Peyer's patch (tissue), 4 donors: ENCODE data around the gene PAIP2.
"Not testable (repeated sequence)": the region's sequence is repeated elsewhere in the genome, so short reads cannot be mapped to it uniquely, and the experiment has no call there.

ENCODE experiments used
- POLR2A ChIP-seq, 2 donors: fragments of 450-650 bp; IDR thresholded peaks; one replicate each; pipeline ENCODE4 v1.5.1; 2017; ENCODE audit warnings: antibody characterized with exemption in 2 of 2, mild to moderate bottlenecking in 2 of 2, moderate library complexity in 2 of 2
- TF ChIP-seq, protein P1 (sequence below), 6 experiments: fragments of 450-650 bp in 4 of 6; fragments of 200-600 bp in 2 of 6; sonication (generic) in 1 of 6; IDR thresholded peaks; one replicate each; pipeline ENCODE4 v1.5.1; 2017 to 2019; ENCODE audit warnings: antibody characterized with exemption in 6 of 6, mild to moderate bottlenecking in 3 of 6, moderate library complexity in 1 of 6

GRCh38 chr5:139355900-139356299 lies 14.2 kb downstream of the PAIP2 start:
- TF ChIP-seq, protein P1, sequence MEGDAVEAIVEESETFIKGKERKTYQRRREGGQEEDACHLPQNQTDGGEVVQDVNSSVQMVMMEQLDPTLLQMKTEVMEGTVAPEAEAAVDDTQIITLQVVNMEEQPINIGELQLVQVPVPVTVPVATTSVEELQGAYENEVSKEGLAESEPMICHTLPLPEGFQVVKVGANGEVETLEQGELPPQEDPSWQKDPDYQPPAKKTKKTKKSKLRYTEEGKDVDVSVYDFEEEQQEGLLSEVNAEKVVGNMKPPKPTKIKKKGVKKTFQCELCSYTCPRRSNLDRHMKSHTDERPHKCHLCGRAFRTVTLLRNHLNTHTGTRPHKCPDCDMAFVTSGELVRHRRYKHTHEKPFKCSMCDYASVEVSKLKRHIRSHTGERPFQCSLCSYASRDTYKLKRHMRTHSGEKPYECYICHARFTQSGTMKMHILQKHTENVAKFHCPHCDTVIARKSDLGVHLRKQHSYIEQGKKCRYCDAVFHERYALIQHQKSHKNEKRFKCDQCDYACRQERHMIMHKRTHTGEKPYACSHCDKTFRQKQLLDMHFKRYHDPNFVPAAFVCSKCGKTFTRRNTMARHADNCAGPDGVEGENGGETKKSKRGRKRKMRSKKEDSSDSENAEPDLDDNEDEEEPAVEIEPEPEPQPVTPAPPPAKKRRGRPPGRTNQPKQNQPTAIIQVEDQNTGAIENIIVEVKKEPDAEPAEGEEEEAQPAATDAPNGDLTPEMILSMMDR (IDR thresholded peaks at IDR 0.05): not testable (repeated sequence)
- not testable (repeated sequence) for TF ChIP-seq POLR2A (IDR thresholded peaks at IDR 0.05)
